Liver (tissue), 3 donors: Measurements from ENCODE around the gene HDAC9.

ENCODE experiments used
- CTCF ChIP-seq: fragments of 150-350 bp; IDR thresholded peaks from 2 replicates; pipeline ENCODE4 v1.5.1; 2017; ENCODE audit warnings: improper control_type of control experiment, low read depth, low read length; ENCODE audit not compliant: missing input control
- GABPA ChIP-seq, 2 donors: IDR thresholded peaks in 1 of 2; conservative IDR thresholded peaks in 1 of 2; 2 replicates each; pipeline ENCODE4 v1.6.1; 2016; ENCODE audit warnings: antibody characterized with exemption in 2 of 2, mild to moderate bottlenecking in 1 of 2, moderate library complexity in 1 of 2
- MAX ChIP-seq: IDR thresholded peaks from 2 replicates; pipeline ENCODE4 v1.6.1; 2016; ENCODE audit warnings: antibody characterized with exemption
- RAD21 ChIP-seq, 2 donors: IDR thresholded peaks; 2 replicates each; pipeline ENCODE4 v1.6.1; 2016; ENCODE audit warnings: antibody characterized with exemption in 2 of 2, mild to moderate bottlenecking in 2 of 2
- SP1 ChIP-seq: IDR thresholded peaks from 2 replicates; pipeline ENCODE4 v1.6.1; 2018; ENCODE audit warnings: antibody characterized with exemption, mild to moderate bottlenecking
- donor health status: healthy.
- donor health status: healthy.

- TF ChIP-seq SP1 (no peak), CTCF (no peak), GABPA (IDR thresholded peaks at IDR 0.05 in 1 of 2, conservative IDR thresholded peaks at IDR 0.05 in 1 of 2) (no peak), MAX (no peak), RAD21 (IDR thresholded peaks at IDR 0.05) (no peak)
These were observed 183.7 kb downstream of the HDAC9 start for GRCh38 chr7:18679261-18679660.
